HEK293 (cell line): Measurements from ENCODE around the gene ZNG1C.
"Not testable (repeated sequence)": the region's sequence is repeated elsewhere in the genome, so short reads cannot be mapped to it uniquely, and the experiment has no call there.

Experiments used
- CTCF ChIP-seq: fragments of 450-650 bp; formaldehyde crosslinking; IDR thresholded peaks from 2 replicates; pipeline ENCODE4 v1.5.1; 2016; ENCODE audit warnings: missing biosample characterization, missing genetic modification characterization
- REST ChIP-seq: fragments of 450-650 bp; formaldehyde crosslinking; IDR thresholded peaks from 2 replicates; pipeline ENCODE4 v1.5.1; 2016; ENCODE audit warnings: missing biosample characterization, missing genetic modification characterization
- ZBTB11 ChIP-seq: fragments of 450-650 bp; formaldehyde crosslinking; conservative IDR thresholded peaks from 2 replicates; pipeline ENCODE4 v1.5.1; 2016; ENCODE audit warnings: low read depth, missing biosample characterization, missing genetic modification characterization
- ZBTB49 ChIP-seq: fragments of 450-650 bp; formaldehyde crosslinking; IDR thresholded peaks from 2 replicates; pipeline ENCODE4 v1.5.1; 2016; ENCODE audit warnings: missing biosample characterization, missing genetic modification characterization, low read depth
- ZFP37 ChIP-seq: fragments of 450-650 bp; formaldehyde crosslinking; IDR thresholded peaks from 2 replicates; pipeline ENCODE4 v1.5.1; 2016; ENCODE audit warnings: missing biosample characterization, missing genetic modification characterization
- ZNF138 ChIP-seq: fragments of 450-650 bp; formaldehyde crosslinking; IDR thresholded peaks from 2 replicates; pipeline ENCODE4 v1.5.1; 2016; ENCODE audit warnings: missing biosample characterization, missing genetic modification characterization, borderline replicate concordance
- ZNF23 ChIP-seq: fragments of 450-650 bp; formaldehyde crosslinking; IDR thresholded peaks from 2 replicates; pipeline ENCODE4 v1.5.1; 2016; ENCODE audit warnings: missing biosample characterization, missing genetic modification characterization, borderline replicate concordance
- ZNF274 ChIP-seq, 2 experiments: fragments of 200-500 bp in 1 of 2; fragments of 450-650 bp in 1 of 2; sonication (Bioruptor generic) in 1 of 2; formaldehyde crosslinking in 1 of 2; IDR thresholded peaks; 2 replicates each; pipeline versions ENCODE4 v1.5.1 to v1.6.1; 2014 to 2016; ENCODE audit warnings: borderline replicate concordance in 1 of 2, inconsistent platforms in 1 of 2, low read length in 1 of 2, missing biosample characterization in 1 of 2, missing genetic modification characterization in 1 of 2
- ZNF280C ChIP-seq: fragments of 450-650 bp; formaldehyde crosslinking; IDR thresholded peaks from 2 replicates; pipeline ENCODE4 v1.5.1; 2016; ENCODE audit warnings: missing biosample characterization, missing genetic modification characterization
- ZNF335 ChIP-seq: fragments of 450-650 bp; formaldehyde crosslinking; conservative IDR thresholded peaks from 2 replicates; pipeline ENCODE4 v1.5.1; 2016; ENCODE audit warnings: missing biosample characterization, missing genetic modification characterization

GRCh38 chr9:68311208-68311607 is 69.4 kb downstream of the ZNG1C start:
- not testable (repeated sequence) for TF ChIP-seq REST; CTCF (tag by site-specific recombination); ZBTB11; ZNF274 (IDR thresholded peaks at IDR 0.05; ENCODE audit: low read length); ZNF274 (tag by site-specific recombination; IDR thresholded peaks at IDR 0.05; ENCODE audit: borderline replicate concordance); ZNF23 (tag by site-specific recombination); ZNF280C (tag by site-specific recombination); ZFP37 (tag by site-specific recombination); ZNF335 (tag by site-specific recombination); ZBTB49 (tag by site-specific recombination); ZNF138 (tag by site-specific recombination)
